Subcutaneous adipose tissue (tissue), 4 donors: ENCODE results near the gene TPRA1. TPM values are rescaled to one million over a fixed set of nuclear protein-coding genes. Genes with fewer than 3 reads are reported as not detected.

Experiments
- CTCF ChIP-seq: fragments of 450-650 bp; IDR thresholded peaks from one replicate; pipeline ENCODE4 v1.5.1; 2016; ENCODE audit warnings: low read depth, mild to moderate bottlenecking, control low read depth, antibody characterized with exemption, moderate library complexity
- total RNA-seq, 4 donors: library from RNA; depleted of rRNA; stranded (reverse); fragments of >200 nt; gene quantifications; one replicate each; pipeline ENCODE4 v1.1.0, GENCODE V29; 2016

The TPRA1 gene
- total RNA-seq, 4 donors from 2014 or later, result 12.2 to 32.3 (median 25.8) TPM

GRCh38 chr3:127541320-127541719 lies 49.2 kb downstream of the TPRA1 start:
- TF ChIP-seq CTCF, result no peak

- TF ChIP-seq CTCF, result no peak
Measured at GRCh38 chr3:127539366-127540060, 51.0 kb downstream of the TPRA1 start.

GRCh38 chr3:127538569-127538968 lies 52.0 kb downstream of the TPRA1 start:
- no peak for TF ChIP-seq CTCF

- no peak for TF ChIP-seq CTCF
Measured at GRCh38 chr3:127536830-127537812, 53.4 kb downstream of the TPRA1 start.

GRCh38 chr3:127535901-127536829 lies 54.4 kb downstream of the TPRA1 start:
- no peak for TF ChIP-seq CTCF

- no peak for TF ChIP-seq CTCF
Measured at GRCh38 chr3:127535106-127535785, 55.3 kb downstream of the TPRA1 start.
